Epithelial cell of prostate (primary cell): ENCODE measurements around the gene MRGPRX4.
"Not testable (repeated sequence)": the region's sequence is repeated elsewhere in the genome, so short reads cannot be mapped to it uniquely, and the experiment has no call there.

ENCODE experiments used
- DNase-seq: peaks from one replicate; pipeline ENCODE4 v3.0.0-alpha.2; 2011; ENCODE audit warnings: low read depth, low spot score
- H3K27ac ChIP-seq: fragments of 450-650 bp; 2 replicates; pipeline ENCODE4 v1.5.1; 2017; ENCODE audit warnings: mild to moderate bottlenecking

MRGPRX4 gene

GRCh38 chr11:18172666-18173065, at the start of gene MRGPRX4:
TSS of gene MRGPRX4 (plus strand) at chr11:18172837. CDS start at chr11:18173257, 420 bp downstream.
- H3K27ac ChIP-seq = no peak within 1 kb of the TSS
- DNase-seq = no peak

GRCh38 chr11:18131115-18131514, 41.5 kb upstream of the MRGPRX4 start:
- not testable (repeated sequence) for H3K27ac ChIP-seq, DNase-seq

- H3K27ac ChIP-seq = peak within 1 kb of the TSS; percentile 31
- DNase-seq = peak; percentile 18
Observed at GRCh38 chr11:18132341-18132740, 40.3 kb upstream of the MRGPRX4 start, which contains the start of gene MRGPRX3. TSS of gene MRGPRX3 (plus strand) at chr11:18132571. CDS start at chr11:18137203, 4,632 bp downstream.

GRCh38 chr11:18135308-18135707, 37.3 kb upstream of the MRGPRX4 start:
- no peak for DNase-seq
- H3K27ac ChIP-seq = no peak overlapping the region

- no peak for DNase-seq
- H3K27ac ChIP-seq = no peak overlapping the region
Observed at GRCh38 chr11:18137186-18137800, 35.3 kb upstream of the MRGPRX4 start.

GRCh38 chr11:18140145-18140544, 32.5 kb upstream of the MRGPRX4 start:
- H3K27ac ChIP-seq = no peak overlapping the region
- no peak for DNase-seq

GRCh38 chr11:18144243-18144642, 28.4 kb upstream of the MRGPRX4 start:
- H3K27ac ChIP-seq = peak overlapping the region; percentile 71
- peak; percentile 60 for DNase-seq

- DNase-seq = no peak
- H3K27ac ChIP-seq = peak overlapping the region; percentile 71
Observed at GRCh38 chr11:18145025-18145424, 27.6 kb upstream of the MRGPRX4 start.

- DNase-seq = no peak
- H3K27ac ChIP-seq = no peak overlapping the region
Observed at GRCh38 chr11:18145837-18146236, 26.8 kb upstream of the MRGPRX4 start.

GRCh38 chr11:18151581-18151980, 21.1 kb upstream of the MRGPRX4 start:
- no peak overlapping the region for H3K27ac ChIP-seq
- DNase-seq = no peak

- H3K27ac ChIP-seq = no peak overlapping the region
- no peak for DNase-seq
Observed at GRCh38 chr11:18168372-18168771, 4.3 kb upstream of the MRGPRX4 start.

GRCh38 chr11:18171377-18172000, 1.1 kb upstream of the MRGPRX4 start:
- no peak overlapping the region for H3K27ac ChIP-seq
- no peak for DNase-seq

GRCh38 chr11:18173225-18173866, 709 bp downstream of the MRGPRX4 start:
- no peak for DNase-seq
- no peak overlapping the region for H3K27ac ChIP-seq

- no peak for DNase-seq
- no peak overlapping the region for H3K27ac ChIP-seq
Observed at GRCh38 chr11:18188796-18189195, 16.2 kb downstream of the MRGPRX4 start.

- not testable (repeated sequence) for H3K27ac ChIP-seq, DNase-seq
Observed at GRCh38 chr11:18189476-18190245, 17.0 kb downstream of the MRGPRX4 start.

- no peak for DNase-seq
Observed at GRCh38 chr11:18191376-18191775, 18.7 kb downstream of the MRGPRX4 start.

GRCh38 chr11:18193010-18193409, 20.4 kb downstream of the MRGPRX4 start:
- DNase-seq = no peak
- no peak overlapping the region for H3K27ac ChIP-seq

More at GRCh38 chr11:18191376-18191775, 18.7 kb downstream of the MRGPRX4 start:
- H3K27ac ChIP-seq = no peak overlapping the region

- DNase-seq = no peak
- H3K27ac ChIP-seq = no peak overlapping the region
Observed at GRCh38 chr11:18196532-18196931, 23.9 kb downstream of the MRGPRX4 start.

GRCh38 chr11:18197738-18198137, 25.1 kb downstream of the MRGPRX4 start:
- not testable (repeated sequence) for DNase-seq, H3K27ac ChIP-seq

GRCh38 chr11:18203723-18204122, 31.1 kb downstream of the MRGPRX4 start:
- no peak for DNase-seq
- no peak overlapping the region for H3K27ac ChIP-seq

GRCh38 chr11:18204220-18204619, 31.6 kb downstream of the MRGPRX4 start:
- no peak for DNase-seq

More at GRCh38 chr11:18204220-18204619, 31.6 kb downstream of the MRGPRX4 start:
- no peak overlapping the region for H3K27ac ChIP-seq
